Cardiac fibroblast (primary cell): ENCODE measurements around the gene LY6G6F.

ENCODE experiments used
- DNase-seq, 2 donors: peaks; one replicate each; pipeline versions ENCODE4 v3.0.0 to v3.0.0-alpha.2; 2010; ENCODE audit warnings: low read depth in 2 of 2
- H3K4me3 ChIP-seq, 2 donors: replicated peaks in 1 of 2; 1 replicate in 1 of 2; 2 replicates in 1 of 2; pipeline ENCODE4 v1.5.1; 2011; ENCODE audit warnings: low read depth in 2 of 2, low read length in 2 of 2, mild to moderate bottlenecking in 2 of 2, moderate library complexity in 1 of 2
- TF ChIP-seq, protein P1 (sequence below): IDR thresholded peaks from one replicate; pipeline ENCODE4 v1.5.1; 2011; ENCODE audit warnings: low read depth, mild to moderate bottlenecking, low read length, inconsistent platforms

Gene LY6G6F

DNA sequence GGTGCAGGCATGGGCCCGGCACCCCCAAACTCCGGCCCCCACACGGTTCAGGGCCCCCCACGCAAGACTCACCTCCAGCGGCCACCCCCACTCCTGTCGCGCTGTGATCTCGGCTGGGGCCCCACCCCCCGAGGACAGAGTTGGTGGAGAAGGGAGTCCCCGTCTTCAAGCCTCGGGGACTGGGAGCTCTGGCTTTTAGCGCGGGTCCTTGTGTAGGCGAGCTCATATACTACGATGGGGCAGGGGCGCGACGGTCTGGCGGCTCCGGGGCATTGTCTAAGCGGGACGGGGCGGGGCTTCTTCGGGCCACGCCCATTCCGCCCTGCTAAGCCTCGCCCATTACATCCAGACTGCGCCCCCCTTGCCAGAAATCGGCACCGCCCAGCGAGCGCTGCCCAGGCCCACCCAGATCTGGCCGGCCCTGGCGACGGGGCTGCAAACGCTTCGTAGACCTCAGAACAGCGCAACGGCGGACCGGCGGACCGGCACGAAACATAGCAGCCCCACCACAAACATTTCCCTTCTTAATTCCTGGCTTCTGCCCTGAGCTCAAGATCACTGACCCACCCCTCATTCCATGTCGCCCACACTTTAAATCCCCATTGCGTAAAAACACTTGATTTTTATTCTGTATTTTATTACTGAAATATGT, 23.4 kb downstream of the LY6G6F start:
- peak overlapping the region; percentile 65 to 97 for H3K4me3 ChIP-seq
- TF ChIP-seq, protein P1, sequence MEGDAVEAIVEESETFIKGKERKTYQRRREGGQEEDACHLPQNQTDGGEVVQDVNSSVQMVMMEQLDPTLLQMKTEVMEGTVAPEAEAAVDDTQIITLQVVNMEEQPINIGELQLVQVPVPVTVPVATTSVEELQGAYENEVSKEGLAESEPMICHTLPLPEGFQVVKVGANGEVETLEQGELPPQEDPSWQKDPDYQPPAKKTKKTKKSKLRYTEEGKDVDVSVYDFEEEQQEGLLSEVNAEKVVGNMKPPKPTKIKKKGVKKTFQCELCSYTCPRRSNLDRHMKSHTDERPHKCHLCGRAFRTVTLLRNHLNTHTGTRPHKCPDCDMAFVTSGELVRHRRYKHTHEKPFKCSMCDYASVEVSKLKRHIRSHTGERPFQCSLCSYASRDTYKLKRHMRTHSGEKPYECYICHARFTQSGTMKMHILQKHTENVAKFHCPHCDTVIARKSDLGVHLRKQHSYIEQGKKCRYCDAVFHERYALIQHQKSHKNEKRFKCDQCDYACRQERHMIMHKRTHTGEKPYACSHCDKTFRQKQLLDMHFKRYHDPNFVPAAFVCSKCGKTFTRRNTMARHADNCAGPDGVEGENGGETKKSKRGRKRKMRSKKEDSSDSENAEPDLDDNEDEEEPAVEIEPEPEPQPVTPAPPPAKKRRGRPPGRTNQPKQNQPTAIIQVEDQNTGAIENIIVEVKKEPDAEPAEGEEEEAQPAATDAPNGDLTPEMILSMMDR, result no peak
- DNase-seq, result peak; percentile 90 to 95

DNA sequence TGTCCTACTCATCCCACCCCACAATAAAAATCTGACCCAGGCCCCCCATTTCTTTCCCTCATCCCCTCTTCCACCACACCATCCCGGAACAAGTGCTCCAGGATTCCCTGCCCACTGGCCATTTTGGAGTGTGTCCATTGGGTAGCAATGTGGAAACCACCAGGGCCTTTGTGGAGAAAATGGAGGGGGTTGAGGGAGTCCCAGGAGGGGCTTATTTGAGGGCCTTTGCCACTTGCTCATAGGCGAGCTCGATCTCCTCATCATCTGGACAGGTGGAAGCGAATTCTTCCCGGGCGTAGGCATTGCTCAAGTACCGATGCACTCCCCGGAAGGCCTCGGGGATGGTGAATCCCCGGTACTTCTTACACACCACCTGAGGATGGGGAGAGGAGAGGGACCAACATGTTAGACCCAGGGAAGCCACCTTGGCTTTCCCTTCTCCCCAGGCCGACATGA, 24.0 kb downstream of the LY6G6F start:
- no peak for DNase-seq
- peak overlapping the region in 1 of 2 donors; percentile 65 for H3K4me3 ChIP-seq
- TF ChIP-seq, protein P1, result no peak

DNA sequence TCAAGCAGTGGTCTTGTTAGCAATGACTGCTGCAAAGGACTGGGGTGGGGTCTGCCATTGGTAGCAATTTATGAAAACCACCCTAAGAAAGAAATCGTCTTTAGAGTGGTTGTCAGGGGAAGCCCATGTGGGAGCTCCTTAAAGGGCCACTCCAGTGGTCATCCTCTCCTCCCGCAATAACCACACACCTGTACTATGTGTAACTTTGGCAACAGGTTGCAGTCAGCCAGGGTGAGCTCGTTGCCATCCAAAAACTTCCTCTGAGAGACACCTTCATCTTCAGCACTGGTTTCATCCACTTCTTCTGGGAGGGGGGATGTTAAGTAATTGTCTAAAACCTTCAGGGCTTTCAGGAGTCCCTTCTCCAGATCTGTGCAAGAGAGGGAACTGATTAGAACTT, 25.4 kb downstream of the LY6G6F start:
- DNase-seq, result no peak
- TF ChIP-seq, protein P1, result no peak
- no peak overlapping the region for H3K4me3 ChIP-seq

DNA sequence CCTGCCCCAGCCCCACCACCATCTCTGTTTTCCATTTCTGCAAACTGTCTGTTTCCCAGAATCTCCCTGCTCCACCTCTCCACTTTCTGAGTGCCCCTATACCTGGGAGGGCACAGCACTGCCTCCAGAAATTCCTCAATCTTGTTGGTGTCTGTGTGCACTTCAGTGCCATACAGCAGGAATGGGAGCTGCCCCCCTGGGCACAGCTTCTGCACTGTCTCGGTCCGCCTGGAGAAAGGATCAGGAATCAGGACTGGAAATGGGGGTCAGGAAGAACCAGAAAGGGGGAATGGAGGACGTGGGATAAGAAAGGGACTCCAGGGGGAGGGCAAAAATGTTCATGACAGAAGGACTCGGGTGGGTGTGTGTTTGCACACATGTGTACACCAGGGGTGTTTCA, 27.1 kb downstream of the LY6G6F start:
- peak overlapping the region in 1 of 2 donors; percentile 88 for H3K4me3 ChIP-seq
- TF ChIP-seq, protein P1, result no peak
- DNase-seq, result no peak

DNA sequence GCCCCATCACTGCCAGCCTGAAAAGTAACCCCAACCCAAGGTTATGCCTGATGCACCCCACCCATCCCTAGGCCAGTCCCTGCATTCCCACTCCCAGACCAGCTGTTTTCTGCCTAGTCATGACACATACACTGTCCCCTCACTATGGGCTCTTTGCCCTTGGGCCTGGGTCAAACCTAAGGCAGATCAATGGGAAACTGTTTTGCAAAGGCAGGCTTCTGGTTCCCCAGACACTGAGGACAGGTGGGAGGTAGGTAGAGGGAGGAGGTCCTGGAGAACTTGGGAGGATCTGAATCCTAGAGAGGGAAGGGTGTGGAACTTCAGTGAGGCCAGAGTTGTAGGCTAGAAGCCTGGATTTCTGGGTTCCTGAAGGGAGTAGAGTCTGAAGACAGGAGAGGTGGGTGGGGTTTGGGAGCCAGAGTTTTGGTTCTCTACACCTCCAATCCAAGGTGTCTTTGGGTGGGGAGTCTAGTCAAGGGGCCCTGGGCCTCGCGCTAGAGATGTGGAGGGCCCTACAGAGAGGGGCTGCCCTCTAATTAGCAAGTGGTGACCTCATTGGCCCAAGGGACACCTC, 27.7 kb downstream of the LY6G6F start:
- peak overlapping the region; percentile 85 to 88 for H3K4me3 ChIP-seq
- TF ChIP-seq, protein P1, result no peak
- DNase-seq, result no peak

DNA sequence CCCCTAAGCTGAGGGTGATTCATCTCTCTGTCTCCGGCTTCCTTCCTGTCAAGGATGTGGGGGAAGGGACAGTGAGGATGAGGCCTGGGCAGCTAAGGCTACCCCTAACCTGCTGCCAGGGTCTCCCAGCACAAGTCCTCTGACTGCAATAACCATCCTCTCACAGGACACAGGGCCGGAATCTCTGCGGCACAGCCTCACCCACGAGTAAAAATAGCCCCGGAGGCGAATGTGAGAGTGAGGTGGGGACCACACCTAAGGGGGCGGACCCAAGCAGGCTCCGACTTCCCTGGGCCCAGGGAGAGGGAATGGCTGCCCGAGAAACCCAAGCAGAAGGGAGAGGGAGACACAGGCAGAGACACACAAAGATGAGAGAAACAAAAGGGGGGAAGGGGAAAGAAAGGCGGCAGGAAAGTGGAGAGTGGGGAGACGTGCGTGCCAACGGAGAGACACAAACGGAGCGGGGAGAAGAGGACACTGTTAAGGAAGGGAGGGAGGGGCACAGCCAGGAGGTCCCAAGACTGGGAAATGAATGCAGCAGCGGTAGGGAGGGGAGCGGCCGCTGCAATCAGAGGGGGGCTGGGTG, 28.2 kb downstream of the LY6G6F start:
- DNase-seq, result peak; percentile 62 to 86
- H3K4me3 ChIP-seq, result peak overlapping the region; percentile 85 to 88
- TF ChIP-seq, protein P1, result no peak
